CD4-positive, CD25-positive, alpha-beta regulatory T cell (primary cell): Measurements from ENCODE around the gene CCDC85B. TPM values are rescaled to one million over a fixed set of nuclear protein-coding genes. Genes with fewer than 3 reads are reported as not detected.

Experiments used
- ATAC-seq, 2 donors: fragments of 150-1000 bp; cut with Tn5 transposase; one replicate each; pipeline ENCODE4 v1.10.0; 2021; ENCODE audit warnings: low read depth in 2 of 2, moderate number of reproducible peaks in 2 of 2, moderate library complexity in 1 of 2
- DNase-seq, 3 donors: peaks; one replicate each; pipeline versions ENCODE4 v3.0.0 to v3.0.0-alpha.2; 2012 to 2022; ENCODE audit warnings: mixed read lengths in 1 of 3
- H3K27ac ChIP-seq: one replicate; pipeline ENCODE4 v1.7.0; 2013; ENCODE audit warnings: mild to moderate bottlenecking, low read length; ENCODE audit not compliant: insufficient read depth, poor library complexity, severe bottlenecking
- H3K27me3 ChIP-seq: one replicate; pipeline ENCODE4 v1.7.0; 2013; ENCODE audit warnings: low read length; ENCODE audit not compliant: control insufficient read depth, insufficient read depth
- H3K36me3 ChIP-seq: one replicate; pipeline ENCODE4 v1.7.0; 2013; ENCODE audit warnings: mild to moderate bottlenecking, low read length, moderate library complexity; ENCODE audit not compliant: control insufficient read depth, insufficient read depth
- H3K4me1 ChIP-seq: 2 replicates; pipeline ENCODE4 v1.7.0; 2013; ENCODE audit warnings: mild to moderate bottlenecking, low read length; ENCODE audit not compliant: insufficient read depth, control insufficient read depth, poor library complexity, severe bottlenecking
- H3K4me3 ChIP-seq: one replicate; pipeline ENCODE4 v1.7.0; 2013; ENCODE audit warnings: low read depth, mild to moderate bottlenecking, low read length, moderate library complexity
- H3K9me3 ChIP-seq, 2 experiments: 1 replicate in 1 of 2; 2 replicates in 1 of 2; pipeline ENCODE4 v1.7.0; 2013; ENCODE audit warnings: low read length in 2 of 2, mild to moderate bottlenecking in 1 of 2, moderate library complexity in 1 of 2; ENCODE audit not compliant: control insufficient read depth in 2 of 2
- H3K27ac Mint-ChIP-seq, 3 donors: one replicate each; pipeline ENCODE4 v1.8.0; 2020 to 2022; ENCODE audit warnings: mild to moderate bottlenecking in 3 of 3, mixed read lengths in 3 of 3, moderate library complexity in 2 of 3
- H3K27me3 Mint-ChIP-seq: one replicate; pipeline ENCODE4 v1.8.0; 2022; ENCODE audit warnings: mild to moderate bottlenecking, mixed read lengths
- H3K36me3 Mint-ChIP-seq: one replicate; pipeline ENCODE4 v1.8.0; 2020; ENCODE audit warnings: mixed read lengths
- H3K4me1 Mint-ChIP-seq, 4 donors: one replicate each; pipeline ENCODE4 v1.8.0; 2020 to 2022; ENCODE audit warnings: mixed read lengths in 4 of 4, mild to moderate bottlenecking in 1 of 4
- H3K4me3 Mint-ChIP-seq, 4 donors: one replicate each; pipeline ENCODE4 v1.8.0; 2020 to 2022; ENCODE audit warnings: mild to moderate bottlenecking in 4 of 4, mixed read lengths in 4 of 4, moderate library complexity in 3 of 4
- H3K9me3 Mint-ChIP-seq, 7 donors: one replicate each; pipeline ENCODE4 v1.8.0; 2020 to 2022; ENCODE audit warnings: mixed read lengths in 7 of 7, mild to moderate bottlenecking in 3 of 7, moderate library complexity in 2 of 7
- polyA plus RNA-seq, 4 donors: library from polyadenylated mRNA; unstranded; fragments of 300-500 nt; fragmentation: Illumina TruSeq; gene quantifications; one replicate each; pipeline ENCODE4 v1.2.3, GENCODE V29; 2021
- total RNA-seq: library from RNA; stranded (reverse); gene quantifications from one replicate; pipeline ENCODE4 v1.2.3, GENCODE V29; 2022

CCDC85B gene
- total and polyA plus RNA-seq, 5 donors from 2014 or later: 20.7 to 74.0 (median 62.1) TPM

- H3K4me1 ChIP-seq: peaks cover 12% of the 10 kb centered on the region
- peaks cover 0 to 2% (median 0%) of the 10 kb centered on the region in 7 donors for H3K9me3 Mint-ChIP-seq
- ATAC-seq (no peak), DNase-seq (no peak)
- H3K9me3 ChIP-seq: peaks cover 6 to 9% of the 10 kb centered on the region in 2 experiments
- no peak overlapping the region for H3K27ac Mint-ChIP-seq
- no peaks in the 10 kb centered on the region for H3K27me3 ChIP-seq
- no peak overlapping the region for H3K27ac ChIP-seq
- H3K4me3 Mint-ChIP-seq: no peak overlapping the region
- peaks cover 27% of the 10 kb centered on the region for H3K36me3 Mint-ChIP-seq
- H3K27me3 Mint-ChIP-seq: no peaks in the 10 kb centered on the region
- H3K4me1 Mint-ChIP-seq: peaks cover 0 to 24% (median 8%) of the 10 kb centered on the region in 4 donors
- H3K4me3 ChIP-seq: no peak overlapping the region
- peaks cover 38% of the 10 kb centered on the region for H3K36me3 ChIP-seq
Observed at GRCh38 chr11:65849771-65850216, 40.7 kb upstream of the CCDC85B start.

DNA sequence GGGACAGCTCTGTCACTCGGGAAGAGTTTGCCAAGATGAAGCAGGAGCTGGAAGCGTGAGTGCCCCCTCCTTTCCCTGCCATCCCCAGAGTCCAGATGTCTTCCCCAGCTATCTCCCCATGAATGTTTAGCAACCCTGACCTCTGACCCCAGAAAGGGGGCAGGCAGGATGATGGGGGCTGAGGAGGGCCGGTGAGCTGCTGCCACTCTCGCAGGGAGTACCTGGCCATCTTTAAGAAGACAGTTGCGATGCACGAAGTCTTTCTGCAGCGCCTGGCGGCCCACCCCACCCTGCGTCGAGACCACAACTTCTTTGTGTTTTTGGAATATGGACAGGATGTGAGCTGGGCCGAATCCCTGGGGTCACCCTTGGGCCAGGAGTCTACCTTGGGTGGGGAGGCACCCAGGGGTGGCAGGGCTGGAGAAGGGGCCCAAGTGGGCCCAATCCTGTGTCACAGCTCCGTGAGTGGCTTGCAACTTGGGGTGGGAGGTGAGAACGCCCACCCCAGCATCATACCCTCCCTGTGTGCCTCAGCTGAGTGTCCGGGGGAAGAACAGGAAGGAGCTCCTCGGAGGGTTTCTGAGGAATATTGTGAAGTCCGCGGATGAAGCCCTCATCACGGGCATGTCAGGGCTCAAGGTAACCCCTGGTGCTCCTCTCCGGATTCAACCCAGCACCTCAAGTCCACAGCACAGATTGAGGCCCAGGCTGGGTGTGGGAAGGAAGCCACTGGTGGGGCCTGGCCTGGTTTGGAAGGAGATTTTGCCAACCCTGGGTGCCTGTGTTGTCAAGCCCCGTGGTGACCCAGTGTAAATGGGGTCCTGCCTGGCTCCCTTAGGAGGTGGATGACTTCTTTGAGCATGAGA is 40.0 kb upstream of the CCDC85B start:
- peaks cover 44% of the 10 kb centered on the region for H3K36me3 ChIP-seq
- H3K9me3 ChIP-seq: peaks cover 6 to 9% of the 10 kb centered on the region in 2 experiments
- peaks cover 18% of the 10 kb centered on the region for H3K4me1 ChIP-seq
- H3K27me3 Mint-ChIP-seq: no peaks in the 10 kb centered on the region
- no peak overlapping the region for H3K27ac Mint-ChIP-seq
- peaks cover 29% of the 10 kb centered on the region for H3K36me3 Mint-ChIP-seq
- peaks cover 0 to 2% (median 0%) of the 10 kb centered on the region in 7 donors for H3K9me3 Mint-ChIP-seq
- H3K4me3 Mint-ChIP-seq: no peak overlapping the region
- no peak for DNase-seq
- ATAC-seq: no peak
- H3K27me3 ChIP-seq: no peaks in the 10 kb centered on the region
- no peak overlapping the region for H3K4me3 ChIP-seq
- peaks cover 0 to 28% (median 9%) of the 10 kb centered on the region in 4 donors for H3K4me1 Mint-ChIP-seq
- no peak overlapping the region for H3K27ac ChIP-seq

DNA sequence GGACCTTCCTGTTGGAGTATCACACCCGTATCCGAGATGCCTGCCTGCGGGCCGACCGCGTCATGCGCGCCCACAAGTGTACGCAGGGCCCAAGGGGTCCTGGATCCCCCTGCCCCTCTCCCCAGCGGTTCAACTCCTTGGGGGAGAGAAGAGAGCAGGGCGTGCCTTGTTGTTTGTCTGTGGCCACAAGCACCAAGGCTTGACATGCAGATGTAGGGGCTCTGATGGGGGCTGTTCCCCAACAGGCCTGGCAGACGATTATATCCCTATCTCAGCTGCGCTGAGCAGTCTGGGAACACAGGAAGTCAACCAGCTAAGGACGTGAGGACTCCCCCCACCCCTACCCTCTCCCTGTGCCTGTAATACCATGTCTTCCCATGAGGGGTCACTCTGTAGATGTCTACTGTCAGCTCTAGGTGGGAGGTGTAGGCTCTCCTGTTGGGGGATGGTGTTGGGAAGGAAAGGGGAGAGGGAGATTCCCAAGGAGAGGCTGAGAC is 39.3 kb upstream of the CCDC85B start:
- Histone ChIP-seq H3K36me3 (peaks cover 51% of the 10 kb centered on the region), H3K4me3 (no peak overlapping the region), H3K4me1 (peaks cover 25% of the 10 kb centered on the region), H3K27me3 (no peaks in the 10 kb centered on the region), H3K9me3 (peaks cover 6 to 9% of the 10 kb centered on the region in 2 experiments), H3K27ac (no peak overlapping the region)
- Mint-ChIP-seq H3K9me3 (peaks cover 0 to 2% (median 0%) of the 10 kb centered on the region in 7 donors), H3K27ac (no peak overlapping the region), H3K4me1 (peaks cover 0 to 35% (median 14%) of the 10 kb centered on the region in 4 donors), H3K36me3 (peaks cover 32% of the 10 kb centered on the region), H3K27me3 (no peaks in the 10 kb centered on the region), H3K4me3 (no peak overlapping the region)
- ATAC-seq (no peak), DNase-seq (peak in 1 of 3 donors; percentile 42)

DNA sequence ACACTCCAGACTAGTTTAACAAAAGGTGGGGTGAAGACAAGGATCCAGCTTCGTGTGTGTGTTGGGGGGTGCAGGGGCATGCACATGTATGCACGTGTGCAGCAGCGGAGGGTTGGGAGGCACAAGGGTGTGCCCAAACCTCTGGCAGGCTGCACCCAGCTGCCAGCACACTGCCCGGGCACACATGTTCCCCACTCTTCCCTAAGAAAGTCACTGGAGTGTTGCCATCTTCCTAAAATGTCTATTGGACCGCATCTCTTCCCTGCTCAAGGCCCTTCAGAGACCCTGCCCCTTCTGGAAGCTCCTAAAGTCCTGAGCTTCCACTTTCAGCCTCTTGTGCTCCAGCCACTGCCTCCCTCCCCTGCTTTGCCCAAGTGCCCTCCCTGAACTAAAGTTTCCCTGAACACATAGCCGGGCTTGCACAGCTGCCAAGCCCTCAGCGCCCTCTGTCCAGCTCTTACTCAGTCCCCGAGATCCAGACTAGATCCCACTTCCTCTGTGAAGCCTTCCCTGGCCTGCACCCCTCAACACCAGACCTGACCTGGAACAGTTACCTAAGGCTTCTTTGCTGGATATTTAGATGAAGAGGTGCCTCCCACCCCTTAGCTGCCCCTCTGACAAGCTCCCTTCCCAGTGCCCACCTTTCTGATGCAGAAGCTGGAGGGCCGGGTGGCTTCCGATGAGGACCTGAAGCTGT is 38.5 kb upstream of the CCDC85B start:
- H3K4me3 Mint-ChIP-seq: peak overlapping the region in 2 of 4 donors; percentile 26 to 56
- H3K27me3 Mint-ChIP-seq: no peaks in the 10 kb centered on the region
- H3K27ac Mint-ChIP-seq: peak overlapping the region in 2 of 3 donors; percentile 12 to 51
- H3K36me3 ChIP-seq: peaks cover 53% of the 10 kb centered on the region
- no peak for ATAC-seq
- peaks cover 0 to 43% (median 22%) of the 10 kb centered on the region in 4 donors for H3K4me1 Mint-ChIP-seq
- DNase-seq: no peak
- H3K36me3 Mint-ChIP-seq: peaks cover 40% of the 10 kb centered on the region
- H3K27me3 ChIP-seq: no peaks in the 10 kb centered on the region
- peaks cover 6 to 9% of the 10 kb centered on the region in 2 experiments for H3K9me3 ChIP-seq
- no peak overlapping the region for H3K4me3 ChIP-seq
- peaks cover 34% of the 10 kb centered on the region for H3K4me1 ChIP-seq
- H3K27ac ChIP-seq: no peak overlapping the region
- H3K9me3 Mint-ChIP-seq: peaks cover 0 to 2% (median 0%) of the 10 kb centered on the region in 7 donors

GRCh38 chr11:65852508-65853245 is 37.8 kb upstream of the CCDC85B start:
- Histone ChIP-seq H3K27ac (no peak overlapping the region), H3K9me3 (peaks cover 6 to 9% of the 10 kb centered on the region in 2 experiments), H3K4me3 (no peak overlapping the region), H3K4me1 (peaks cover 34% of the 10 kb centered on the region), H3K27me3 (no peaks in the 10 kb centered on the region), H3K36me3 (peaks cover 53% of the 10 kb centered on the region)
- Mint-ChIP-seq H3K27ac (no peak overlapping the region), H3K9me3 (peaks cover 0 to 2% (median 0%) of the 10 kb centered on the region in 7 donors), H3K4me3 (peak overlapping the region in 1 of 4 donors; percentile 56), H3K36me3 (peaks cover 40% of the 10 kb centered on the region), H3K4me1 (peaks cover 0 to 44% (median 23%) of the 10 kb centered on the region in 4 donors), H3K27me3 (no peaks in the 10 kb centered on the region)
- DNase-seq: no peak
- ATAC-seq: no peak

DNA sequence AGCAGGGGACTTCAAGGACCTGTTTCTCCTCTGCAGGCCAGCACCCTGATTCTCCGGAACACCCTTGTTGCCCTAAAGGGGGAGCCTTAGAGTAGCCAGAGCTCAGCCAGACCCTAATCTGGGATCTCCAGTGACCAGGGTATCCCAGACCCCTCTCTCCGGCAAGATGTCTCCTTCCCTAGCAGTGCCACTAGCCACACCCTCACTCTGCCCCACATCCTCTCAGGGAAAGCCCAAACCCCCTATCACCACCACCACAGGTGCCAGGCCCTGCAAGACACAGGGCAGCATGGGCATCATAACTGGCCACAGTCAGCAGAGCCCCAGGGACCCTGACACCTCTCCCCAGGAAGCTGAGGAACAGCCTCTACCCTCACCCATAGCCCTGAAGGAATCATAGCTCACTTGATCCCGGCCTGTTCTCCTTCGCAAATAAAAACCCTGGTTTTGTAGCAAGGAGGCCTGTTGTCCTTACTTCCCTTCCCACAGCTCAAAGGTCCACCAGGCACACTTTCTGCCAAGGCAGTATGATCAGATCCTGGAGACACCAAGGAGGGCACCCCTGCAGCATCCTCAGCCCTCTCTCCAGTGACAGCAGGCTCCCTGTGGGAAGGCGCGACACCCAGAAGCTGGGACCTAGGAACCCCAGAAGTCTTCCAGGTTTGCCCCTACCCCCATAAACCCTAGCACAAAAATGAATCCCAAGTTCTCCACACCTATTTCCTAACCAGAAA is 37.1 kb upstream of the CCDC85B start:
- peaks cover 36% of the 10 kb centered on the region for H3K4me1 ChIP-seq
- H3K4me3 ChIP-seq: no peak overlapping the region
- H3K36me3 ChIP-seq: peaks cover 53% of the 10 kb centered on the region
- DNase-seq (no peak), ATAC-seq (no peak)
- peak overlapping the region in 2 of 3 donors; percentile 47 to 79 for H3K27ac Mint-ChIP-seq
- H3K9me3 ChIP-seq: peaks cover 6 to 9% of the 10 kb centered on the region in 2 experiments
- peaks cover 7% of the 10 kb centered on the region for H3K27me3 Mint-ChIP-seq
- peak overlapping the region in 1 of 4 donors; percentile 89 for H3K4me3 Mint-ChIP-seq
- H3K27ac ChIP-seq: no peak overlapping the region
- H3K27me3 ChIP-seq: no peaks in the 10 kb centered on the region
- H3K36me3 Mint-ChIP-seq: peaks cover 40% of the 10 kb centered on the region
- peaks cover 0 to 2% (median 0%) of the 10 kb centered on the region in 7 donors for H3K9me3 Mint-ChIP-seq
- peaks cover 3 to 46% (median 26%) of the 10 kb centered on the region in 4 donors for H3K4me1 Mint-ChIP-seq
